HG03045 (cell line): ENCODE measurements around the gene BCAP31.
"Not testable (repeated sequence)": the region's sequence is repeated elsewhere in the genome, so short reads cannot be mapped to it uniquely, and the experiment has no call there.

Source experiments
- ATAC-seq: cut with Tn5 transposase; IDR thresholded peaks from one replicate; pipeline ENCODE4 v1.9.1; 2021; ENCODE audit warnings: mild to moderate bottlenecking, moderate library complexity; ENCODE audit not compliant: unreplicated experiment

The BCAP31 gene

GRCh38 chrX:153696538-153696937, 27.6 kb downstream of the BCAP31 start:
- ATAC-seq: not testable (repeated sequence)

GRCh38 chrX:153696100-153696499, 28.1 kb downstream of the BCAP31 start:
- ATAC-seq: no peak

DNA sequence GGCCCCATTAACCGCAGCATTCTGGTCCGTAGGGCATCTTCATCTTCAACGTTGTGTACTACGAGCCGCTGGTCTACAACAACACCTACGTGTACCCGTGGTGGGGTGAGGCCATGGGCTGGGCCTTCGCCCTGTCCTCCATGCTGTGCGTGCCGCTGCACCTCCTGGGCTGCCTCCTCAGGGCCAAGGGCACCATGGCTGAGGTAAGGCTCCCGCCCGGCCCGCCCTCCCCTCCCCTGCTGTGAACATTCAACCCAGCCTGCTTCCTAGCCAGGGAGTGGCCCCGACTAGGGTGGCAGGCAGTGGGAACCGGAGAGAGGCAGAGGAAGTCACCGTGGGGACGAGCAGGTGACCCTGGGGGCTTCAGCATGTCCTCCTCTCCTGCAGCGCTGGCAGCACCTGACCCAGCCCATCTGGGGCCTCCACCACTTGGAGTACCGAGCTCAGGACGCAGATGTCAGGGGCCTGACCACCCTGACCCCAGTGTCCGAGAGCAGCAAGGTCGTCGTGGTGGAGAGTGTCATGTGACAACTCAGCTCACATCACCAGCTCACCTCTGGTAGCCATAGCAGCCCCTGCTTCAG, 29.4 kb downstream of the BCAP31 start:
- ATAC-seq: no peak

DNA sequence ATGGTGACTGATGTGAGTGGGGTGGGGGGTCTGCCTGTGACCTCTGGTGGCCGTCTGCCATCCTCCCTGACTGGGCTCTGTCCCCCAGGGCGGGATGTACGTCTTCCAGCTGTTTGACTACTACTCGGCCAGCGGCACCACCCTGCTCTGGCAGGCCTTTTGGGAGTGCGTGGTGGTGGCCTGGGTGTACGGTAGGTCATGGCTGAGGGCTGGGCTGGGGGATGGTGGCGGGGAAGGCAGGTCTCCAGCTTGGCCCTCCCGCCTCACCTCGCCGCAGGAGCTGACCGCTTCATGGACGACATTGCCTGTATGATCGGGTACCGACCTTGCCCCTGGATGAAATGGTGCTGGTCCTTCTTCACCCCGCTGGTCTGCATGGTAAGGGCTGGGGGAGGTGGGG, 29.9 kb downstream of the BCAP31 start:
- ATAC-seq: not testable (repeated sequence)

- ATAC-seq: no peak
These were observed 30.7 kb downstream of the BCAP31 start for GRCh38 chrX:153693216-153694086.

DNA sequence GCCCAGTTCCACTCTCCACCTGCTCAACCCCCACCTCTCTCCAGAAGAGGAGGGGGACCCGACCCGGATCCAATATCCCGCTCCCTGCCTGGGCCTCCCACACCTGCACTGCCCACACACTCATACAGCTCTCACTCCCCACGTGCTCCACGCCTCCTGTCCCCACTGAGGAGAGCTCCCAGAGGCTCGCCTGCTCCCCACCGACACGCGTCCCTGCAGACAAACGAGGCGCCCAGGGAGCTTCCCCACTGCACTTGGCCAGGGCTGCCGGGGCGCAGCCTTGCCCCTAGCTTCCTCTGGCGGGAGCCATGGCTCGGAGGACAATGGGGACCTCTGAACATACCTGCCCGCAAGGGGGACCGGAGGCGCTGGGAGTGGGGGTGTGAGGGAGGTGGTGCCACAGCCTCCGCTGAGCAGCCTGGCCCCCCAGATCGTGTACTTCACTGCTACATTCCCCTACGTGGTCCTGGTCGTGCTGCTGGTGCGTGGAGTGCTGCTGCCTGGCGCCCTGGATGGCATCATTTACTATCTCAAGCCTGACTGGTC, 31.5 kb downstream of the BCAP31 start:
- ATAC-seq: no peak

DNA sequence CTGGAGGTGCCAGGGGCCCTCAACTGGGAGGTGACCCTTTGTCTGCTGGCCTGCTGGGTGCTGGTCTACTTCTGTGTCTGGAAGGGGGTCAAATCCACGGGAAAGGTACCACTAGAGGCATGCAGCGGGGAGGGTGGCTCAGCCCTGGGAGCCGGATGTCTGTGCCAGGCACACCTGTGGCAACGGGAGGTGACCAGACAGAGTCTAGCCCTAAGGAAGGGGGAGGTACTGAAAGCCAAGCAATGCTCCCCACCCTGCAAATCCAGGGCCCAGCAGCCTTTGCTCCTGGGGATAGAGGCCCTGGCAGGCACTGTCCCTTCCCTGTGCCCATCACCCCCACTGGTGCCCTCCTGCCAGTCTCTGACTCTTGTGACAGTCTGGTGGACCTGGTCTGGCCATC, 32.2 kb downstream of the BCAP31 start:
- no peak for ATAC-seq

DNA sequence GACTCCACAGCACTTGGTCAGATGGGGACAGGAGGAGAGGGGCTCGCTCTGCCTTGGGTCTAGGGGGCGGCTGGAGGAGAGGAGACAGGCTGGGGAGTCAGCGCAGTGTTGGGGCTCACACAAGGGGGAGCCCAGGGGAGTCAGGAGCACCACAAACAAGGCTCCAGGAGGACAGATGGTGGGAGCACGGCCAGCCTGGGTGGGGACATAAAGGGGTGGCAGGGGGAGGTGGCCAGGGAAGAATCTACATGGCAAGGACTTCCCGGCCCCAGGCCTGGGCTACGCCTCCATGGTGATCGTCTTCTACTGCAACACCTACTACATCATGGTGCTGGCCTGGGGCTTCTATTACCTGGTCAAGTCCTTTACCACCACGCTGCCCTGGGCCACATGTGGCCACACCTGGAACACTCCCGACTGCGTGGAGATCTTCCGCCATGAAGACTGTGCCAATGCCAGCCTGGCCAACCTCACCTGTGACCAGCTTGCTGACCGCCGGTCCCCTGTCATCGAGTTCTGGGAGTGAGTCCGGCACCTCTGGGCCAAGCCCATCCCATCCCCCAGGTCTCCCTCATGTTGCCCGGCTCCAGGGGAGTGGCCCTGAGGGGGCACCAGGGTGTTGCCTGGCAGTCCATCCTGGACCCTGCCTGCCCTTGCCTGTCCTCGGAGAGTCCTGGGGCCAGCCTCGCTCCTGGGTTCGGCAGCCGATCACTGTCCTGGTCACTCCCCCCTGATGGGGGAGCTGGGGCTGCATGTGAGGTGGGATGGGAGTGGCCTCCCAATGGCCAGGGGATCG, 33.0 kb downstream of the BCAP31 start:
- ATAC-seq: not testable (repeated sequence)

- no peak for ATAC-seq
These were observed 33.7 kb downstream of the BCAP31 start for GRCh38 chrX:153690466-153690865.

DNA sequence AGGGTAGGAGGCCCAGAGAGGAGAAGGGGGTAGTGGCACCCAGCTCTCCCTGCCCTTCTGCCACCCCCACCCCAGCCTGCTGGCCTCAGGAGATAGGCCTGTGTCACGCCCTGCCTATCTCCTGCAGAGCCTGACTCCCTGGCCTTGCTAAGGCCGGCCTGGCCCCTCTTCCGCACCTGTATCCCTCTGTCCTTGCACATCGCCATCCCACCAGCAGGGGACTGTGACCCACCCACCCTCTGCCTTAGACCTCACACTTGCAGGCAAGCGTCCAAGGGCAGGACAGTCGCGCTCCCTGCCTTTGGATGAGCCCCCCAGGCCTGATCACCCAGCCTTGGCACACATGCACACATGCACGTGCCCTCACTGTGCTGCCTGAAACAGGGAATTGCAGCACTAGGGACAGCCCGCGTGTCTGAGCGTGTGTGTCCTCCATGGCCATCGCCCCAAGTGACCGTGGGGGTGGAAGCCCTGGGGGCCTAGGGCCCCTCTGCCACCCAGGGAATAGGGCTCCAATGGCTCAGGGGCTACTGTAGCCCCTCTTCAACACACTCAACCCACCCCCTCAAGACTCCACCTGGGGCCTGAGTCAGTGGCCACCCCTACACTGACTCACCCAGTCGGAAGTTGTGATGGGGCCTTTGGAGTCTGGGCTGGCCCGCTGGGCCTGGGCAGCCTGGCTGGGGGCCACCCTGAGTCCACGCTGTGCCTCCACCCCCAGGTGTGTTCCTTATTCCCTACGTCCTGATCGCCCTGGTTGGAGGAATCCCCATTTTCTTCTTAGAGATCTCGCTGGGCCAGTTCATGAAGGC, 34.3 kb downstream of the BCAP31 start:
- ATAC-seq: no peak

- no peak for ATAC-seq
These were observed 35.1 kb downstream of the BCAP31 start for GRCh38 chrX:153688911-153689590.

- ATAC-seq: no peak
These were observed 35.7 kb downstream of the BCAP31 start for GRCh38 chrX:153688506-153688905.

GRCh38 chrX:153688071-153688470, 36.1 kb downstream of the BCAP31 start:
- no peak for ATAC-seq

GRCh38 chrX:153687121-153688039, 36.8 kb downstream of the BCAP31 start, which contains the start of gene SLC6A8:
Gene SLC6A8 (plus strand): TSS chrX:153687926. CDS start chrX:153688575, 649 bp downstream.
- no peak for ATAC-seq

DNA sequence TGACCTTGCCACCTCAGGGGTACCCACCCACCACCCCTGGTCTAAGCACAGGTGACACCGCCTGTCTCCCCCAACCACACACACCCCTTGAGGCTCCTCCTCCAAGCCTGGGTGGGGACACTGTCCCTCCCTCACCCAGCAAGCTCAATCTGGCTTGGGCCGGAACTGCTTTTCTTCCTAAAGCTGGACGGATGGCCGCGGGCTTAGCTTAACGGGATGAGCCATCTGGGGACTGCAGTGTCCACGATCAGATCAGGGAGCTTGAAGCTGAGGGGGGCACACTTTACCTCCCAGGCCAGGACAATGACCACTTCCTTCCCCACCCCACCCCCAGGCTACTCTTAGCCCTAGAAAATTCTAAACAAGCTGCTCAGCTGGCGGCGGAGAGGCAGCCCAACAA, 37.5 kb downstream of the BCAP31 start:
- no peak for ATAC-seq

DNA sequence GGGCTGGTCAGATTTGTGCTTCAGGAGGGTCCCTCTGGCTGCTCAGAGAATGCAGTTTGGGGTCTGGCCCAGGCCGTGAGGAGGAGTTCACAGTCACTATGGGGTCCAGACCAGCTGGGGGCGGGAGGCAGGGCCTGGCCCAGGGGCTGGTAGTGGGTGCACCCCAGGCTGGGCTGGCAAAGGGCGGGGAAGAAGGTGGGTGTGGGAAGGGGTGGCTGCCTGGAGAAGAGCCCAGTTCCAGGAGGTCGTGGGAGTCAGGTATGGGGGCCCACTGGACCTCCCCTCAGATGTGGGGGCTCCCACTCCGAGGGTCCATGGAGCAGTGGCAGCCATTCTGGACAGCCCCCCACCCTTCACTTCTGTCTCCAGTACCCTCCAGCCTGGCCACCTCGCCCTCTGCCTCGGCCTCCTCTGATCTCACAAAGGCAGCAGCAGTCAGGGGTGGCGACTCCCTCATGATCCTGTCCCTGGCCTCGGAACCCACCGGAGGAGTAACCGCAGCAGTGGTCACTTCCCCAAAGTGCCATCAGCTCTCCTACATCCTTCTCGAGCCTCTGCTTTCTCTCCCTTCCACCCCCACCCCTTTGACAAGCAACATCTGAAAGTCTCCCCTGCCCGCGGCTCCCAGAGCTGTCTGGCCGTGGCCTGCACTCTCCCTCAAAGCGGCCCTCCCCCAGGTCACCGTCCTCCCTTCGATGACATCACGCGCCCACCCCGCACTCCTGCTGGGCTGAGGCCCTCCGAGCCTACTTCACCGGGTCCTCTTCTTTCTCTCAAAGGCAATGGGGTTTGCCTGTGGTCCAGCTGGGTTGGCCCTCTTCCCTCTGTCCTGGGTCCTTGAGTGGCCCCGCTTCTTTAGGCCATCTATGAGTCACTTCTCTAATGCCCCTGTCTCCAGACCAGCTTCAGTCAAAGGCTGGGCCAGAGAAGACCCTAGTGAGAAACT, 38.2 kb downstream of the BCAP31 start:
- no peak for ATAC-seq

DNA sequence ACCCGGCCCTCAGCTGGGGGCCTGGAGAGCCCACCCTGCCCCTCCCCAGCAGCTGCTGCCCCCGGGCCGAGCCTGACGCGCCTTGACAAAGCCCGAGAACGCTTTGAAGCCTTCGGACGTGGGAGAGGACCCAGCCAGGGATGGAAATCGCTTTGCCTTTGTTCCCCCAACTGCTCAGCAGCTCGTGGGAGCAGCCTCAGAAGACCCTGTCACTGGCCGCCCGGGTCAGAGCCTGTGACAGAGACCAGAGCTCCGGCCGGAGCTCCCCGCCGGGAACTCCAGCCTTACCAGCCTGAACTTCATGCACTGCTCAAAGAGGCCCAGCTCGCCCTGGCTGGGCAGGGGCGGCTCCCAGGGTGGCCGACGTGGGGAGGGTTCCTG, 39.0 kb downstream of the BCAP31 start:
- no peak for ATAC-seq
